Lower lobe of right lung (tissue), 2 donors: ENCODE measurements around the gene PLEKHF1. TPM values are rescaled to one million over a fixed set of nuclear protein-coding genes. Genes with fewer than 3 reads are reported as not detected.

Source experiments
- ATAC-seq, 2 donors: fragments of 200-7000 bp; cut with Tn5 transposase; one replicate each; pipeline ENCODE4 v1.9.1; 2020 to 2022; ENCODE audit warnings: mild to moderate bottlenecking in 2 of 2, moderate library complexity in 2 of 2
- DNase-seq: peaks from one replicate; pipeline ENCODE4 v3.0.0-alpha.2; 2020
- H3K27ac ChIP-seq: fragments of 200-600 bp; one replicate; pipeline ENCODE4 v1.8.0; 2022
- H3K27me3 ChIP-seq: fragments of 200-600 bp; one replicate; pipeline ENCODE4 v1.8.0; 2022; ENCODE audit warnings: low read depth
- H3K36me3 ChIP-seq: fragments of 200-600 bp; one replicate; pipeline ENCODE4 v1.8.0; 2022; ENCODE audit warnings: mild to moderate bottlenecking
- H3K4me1 ChIP-seq: fragments of 200-600 bp; one replicate; pipeline ENCODE4 v1.8.0; 2022
- H3K4me3 ChIP-seq: fragments of 200-600 bp; one replicate; pipeline ENCODE4 v1.8.0; 2022; ENCODE audit warnings: mild to moderate bottlenecking
- H3K9me3 ChIP-seq: fragments of 200-600 bp; one replicate; pipeline ENCODE4 v1.8.0; 2022
- intact Hi-C: fragments of 100-400 bp; cut with DNase I; formaldehyde crosslinking; loops from one replicate; pipeline ENCODE4 v1.11.0; 2022
- long read RNA-seq: library from polyadenylated mRNA; unstranded; transcript quantifications from one replicate; pipeline ENCODE4 v2.0.0, GENCODE V29; 2021
- total RNA-seq: library from RNA; stranded (reverse); fragmentation: NEBNext Ultra II Directional; extraction: Animal tissue kit (Norgen Biotek cat#: 25700); gene quantifications from one replicate; pipeline ENCODE4 v1.2.1, GENCODE V29; 2021
- TF ChIP-seq, protein P1 (sequence below): fragments of 200-600 bp; IDR thresholded peaks from one replicate; pipeline ENCODE4 v1.8.0; 2022; ENCODE audit warnings: antibody characterized with exemption, mild to moderate bottlenecking
- donor health status: DM: no; HTN: yes; CAD: no; lungs with severe emphysema.

Gene PLEKHF1
- total RNA-seq, result 15.5 TPM
- long read RNA-seq, transcript PLEKHF1-201 (2 exons, 2,084 nt), result major isoform, 35 of 51 reads
- long read RNA-seq, transcript PLEKHF1-204 (2 exons, 1,357 nt), result minor isoform, 10 of 51 reads
- long read RNA-seq, partial matches to known transcripts, result 5 of 51 reads
- long read RNA-seq, other reads (novel, unspliced or antisense), result 0 of 51 reads

DNA sequence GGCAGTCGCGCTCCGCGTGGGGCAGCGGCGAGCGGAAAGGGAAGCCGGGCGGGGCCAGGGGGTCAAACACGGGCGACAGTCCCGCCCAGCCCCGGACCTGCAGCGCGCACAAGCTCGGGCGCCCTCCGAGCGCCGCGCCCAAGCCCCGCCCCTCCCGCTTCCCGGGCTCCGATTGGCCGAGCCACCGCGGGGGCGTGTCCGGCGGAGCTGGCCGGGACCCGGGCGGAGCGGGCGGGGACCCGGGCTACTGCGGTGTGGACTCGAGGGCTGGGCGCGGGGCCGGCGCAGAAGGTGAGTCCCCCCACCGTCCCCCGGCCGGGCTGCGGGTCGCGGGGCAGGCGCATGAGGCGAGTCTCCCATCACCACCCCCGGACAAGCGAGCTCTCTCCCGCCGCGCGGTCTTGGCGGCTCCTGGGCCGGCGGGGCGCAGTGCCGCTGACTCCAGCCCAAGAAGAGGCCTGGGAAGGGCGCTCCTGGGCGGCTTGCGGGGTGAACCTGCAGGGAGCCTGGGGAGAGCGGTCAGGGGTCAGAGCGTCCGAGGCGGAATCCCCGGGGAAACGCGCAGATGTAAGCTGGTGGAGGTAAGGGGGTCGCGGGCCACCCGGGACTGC is at the start of gene PLEKHF1:
PLEKHF1 (plus strand) TSS at position 247 of the 611 bp plus-strand sequence. CDS start 8,379 bp downstream, outside the sequence.
- DNase-seq, result peak; percentile 91
- TF ChIP-seq, protein P1, sequence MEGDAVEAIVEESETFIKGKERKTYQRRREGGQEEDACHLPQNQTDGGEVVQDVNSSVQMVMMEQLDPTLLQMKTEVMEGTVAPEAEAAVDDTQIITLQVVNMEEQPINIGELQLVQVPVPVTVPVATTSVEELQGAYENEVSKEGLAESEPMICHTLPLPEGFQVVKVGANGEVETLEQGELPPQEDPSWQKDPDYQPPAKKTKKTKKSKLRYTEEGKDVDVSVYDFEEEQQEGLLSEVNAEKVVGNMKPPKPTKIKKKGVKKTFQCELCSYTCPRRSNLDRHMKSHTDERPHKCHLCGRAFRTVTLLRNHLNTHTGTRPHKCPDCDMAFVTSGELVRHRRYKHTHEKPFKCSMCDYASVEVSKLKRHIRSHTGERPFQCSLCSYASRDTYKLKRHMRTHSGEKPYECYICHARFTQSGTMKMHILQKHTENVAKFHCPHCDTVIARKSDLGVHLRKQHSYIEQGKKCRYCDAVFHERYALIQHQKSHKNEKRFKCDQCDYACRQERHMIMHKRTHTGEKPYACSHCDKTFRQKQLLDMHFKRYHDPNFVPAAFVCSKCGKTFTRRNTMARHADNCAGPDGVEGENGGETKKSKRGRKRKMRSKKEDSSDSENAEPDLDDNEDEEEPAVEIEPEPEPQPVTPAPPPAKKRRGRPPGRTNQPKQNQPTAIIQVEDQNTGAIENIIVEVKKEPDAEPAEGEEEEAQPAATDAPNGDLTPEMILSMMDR, result no peak

DNA sequence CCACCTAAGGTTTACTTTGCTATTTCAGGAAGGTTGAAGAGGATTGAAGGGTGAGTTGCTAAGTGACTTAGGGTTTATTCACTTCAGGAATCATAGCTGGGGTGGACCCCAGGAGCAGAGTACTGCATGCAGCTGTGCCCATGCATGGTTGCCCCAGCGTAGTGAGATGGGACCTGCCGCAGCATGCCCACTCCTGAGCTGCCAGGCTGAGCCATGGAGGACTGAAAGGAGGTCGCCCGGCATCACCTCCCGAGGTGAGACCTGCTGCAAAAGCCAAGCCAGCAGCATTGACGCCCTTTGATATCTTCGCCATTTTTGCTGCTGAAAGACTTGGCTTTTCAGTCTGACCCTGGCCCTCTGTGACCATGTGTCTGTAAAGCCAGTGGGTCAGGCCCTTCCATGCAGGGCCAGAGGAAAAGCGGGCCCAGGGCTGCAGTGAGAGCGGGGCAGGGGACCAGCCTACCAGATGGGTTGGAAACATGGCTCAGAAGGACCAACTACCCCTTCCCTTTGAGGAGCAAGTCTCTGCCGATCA is 49.3 kb upstream of the PLEKHF1 start:
- ATAC-seq, result no peak
- Histone ChIP-seq H3K27ac (no peak overlapping the region), H3K36me3 (peaks cover 58% of the 10 kb centered on the region), H3K9me3 (no peaks in the 10 kb centered on the region), H3K4me3 (no peak overlapping the region), H3K4me1 (no peaks in the 10 kb centered on the region), H3K27me3 (no peaks in the 10 kb centered on the region)
- TF ChIP-seq, protein P1, result no peak
- DNase-seq, result peak; percentile 23
- intact Hi-C loops, result loop anchor here (10.0 kb wide), 1 partner anchor 99 kb away; the partner anchor contains the start of gene C19orf12

More for the DNA sequence above, at the start of gene PLEKHF1:
- intact Hi-C loops, result no loop called here
- Histone ChIP-seq H3K9me3 (no peaks in the 10 kb centered on the region), H3K27ac (peak within 1 kb of the TSS; percentile 86), H3K27me3 (no peaks in the 10 kb centered on the region), H3K4me3 (peak within 1 kb of the TSS; percentile 97), H3K4me1 (peaks cover 69% of the 10 kb centered on the region), H3K36me3 (peaks cover 3% of the 10 kb centered on the region)
- ATAC-seq, result peak; percentile 97 to 98

- no peaks in the 10 kb centered on the region for H3K27me3 ChIP-seq
- TF ChIP-seq, protein P1, result no peak
- no peaks in the 10 kb centered on the region for H3K4me1 ChIP-seq
- no peak for ATAC-seq
- H3K36me3 ChIP-seq, result peaks cover 52% of the 10 kb centered on the region
- H3K4me3 ChIP-seq, result no peak overlapping the region
- no peaks in the 10 kb centered on the region for H3K9me3 ChIP-seq
- H3K27ac ChIP-seq, result no peak overlapping the region
- intact Hi-C loops, result loop anchor here (10.0 kb wide), 1 partner anchor 98 kb away; the partner anchor contains the start of gene C19orf12
- DNase-seq, result peak; percentile 28
These were observed 48.7 kb upstream of the PLEKHF1 start for GRCh38 chr19:29616541-29616940.

DNA sequence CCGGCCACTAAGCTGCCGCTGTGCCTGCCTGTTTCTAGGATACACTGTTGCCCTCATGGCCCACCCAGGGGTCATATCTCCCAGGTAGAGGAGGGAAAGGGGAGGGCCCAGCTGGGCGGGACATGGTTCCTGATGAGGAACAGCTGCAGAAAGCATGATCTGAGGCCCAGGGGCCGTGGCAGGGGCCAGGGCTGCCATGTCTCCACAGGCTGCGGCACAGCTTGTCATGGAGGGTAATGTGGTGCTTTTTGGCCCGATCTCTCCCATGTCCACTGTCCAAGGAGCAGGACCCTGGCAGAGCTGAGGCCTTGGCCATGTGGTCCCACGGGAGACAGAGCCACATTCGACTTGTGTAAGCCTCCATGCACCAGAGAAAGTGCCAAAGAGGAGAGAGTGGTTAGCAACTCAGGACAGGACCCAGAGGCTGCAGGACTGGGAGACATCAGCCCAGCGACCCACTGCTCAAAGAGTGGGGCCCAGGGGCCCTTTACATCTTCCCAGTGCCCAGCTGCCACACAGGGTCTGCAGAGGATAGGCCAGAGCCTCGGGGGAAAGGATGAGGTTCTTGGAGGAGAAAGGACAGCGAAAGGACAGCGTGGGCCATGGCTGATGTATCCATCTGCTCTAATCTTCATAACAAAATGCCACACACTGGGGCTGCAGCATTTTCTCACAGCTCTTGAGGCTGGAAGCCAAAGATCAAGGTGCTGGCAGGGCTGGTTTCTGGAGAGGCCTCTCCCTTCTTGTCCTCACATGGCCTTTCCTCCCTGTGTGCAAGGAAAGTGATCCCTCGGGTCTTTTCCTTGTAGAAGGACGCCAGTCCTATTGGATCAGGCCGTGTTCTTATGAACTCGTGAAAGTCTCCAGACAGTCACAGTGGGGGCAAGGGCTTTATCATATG is 47.6 kb upstream of the PLEKHF1 start:
- ATAC-seq, result no peak
- no peaks in the 10 kb centered on the region for H3K4me1 ChIP-seq
- H3K27ac ChIP-seq, result no peak overlapping the region
- peak; percentile 30 for DNase-seq
- TF ChIP-seq, protein P1, result no peak
- no peak overlapping the region for H3K4me3 ChIP-seq
- H3K27me3 ChIP-seq, result no peaks in the 10 kb centered on the region
- H3K36me3 ChIP-seq, result peaks cover 41% of the 10 kb centered on the region
- intact Hi-C loops, result loop anchor here (10.0 kb wide), 1 partner anchor 97 kb away; the partner anchor contains the start of gene C19orf12
- H3K9me3 ChIP-seq, result no peaks in the 10 kb centered on the region

- TF ChIP-seq, protein P1, result no peak
- Histone ChIP-seq H3K36me3 (peaks cover 33% of the 10 kb centered on the region), H3K9me3 (no peaks in the 10 kb centered on the region), H3K27me3 (no peaks in the 10 kb centered on the region), H3K27ac (no peak overlapping the region), H3K4me1 (no peaks in the 10 kb centered on the region), H3K4me3 (no peak overlapping the region)
- intact Hi-C loops, result loop anchor here (10.0 kb wide), 1 partner anchor 96 kb away; the partner anchor contains the start of gene C19orf12
- no peak for ATAC-seq
- DNase-seq, result peak; percentile 18
These were observed 46.8 kb upstream of the PLEKHF1 start for GRCh38 chr19:29618434-29618833.
